ENCODE measurements around the gene INPP5A.

DNA sequence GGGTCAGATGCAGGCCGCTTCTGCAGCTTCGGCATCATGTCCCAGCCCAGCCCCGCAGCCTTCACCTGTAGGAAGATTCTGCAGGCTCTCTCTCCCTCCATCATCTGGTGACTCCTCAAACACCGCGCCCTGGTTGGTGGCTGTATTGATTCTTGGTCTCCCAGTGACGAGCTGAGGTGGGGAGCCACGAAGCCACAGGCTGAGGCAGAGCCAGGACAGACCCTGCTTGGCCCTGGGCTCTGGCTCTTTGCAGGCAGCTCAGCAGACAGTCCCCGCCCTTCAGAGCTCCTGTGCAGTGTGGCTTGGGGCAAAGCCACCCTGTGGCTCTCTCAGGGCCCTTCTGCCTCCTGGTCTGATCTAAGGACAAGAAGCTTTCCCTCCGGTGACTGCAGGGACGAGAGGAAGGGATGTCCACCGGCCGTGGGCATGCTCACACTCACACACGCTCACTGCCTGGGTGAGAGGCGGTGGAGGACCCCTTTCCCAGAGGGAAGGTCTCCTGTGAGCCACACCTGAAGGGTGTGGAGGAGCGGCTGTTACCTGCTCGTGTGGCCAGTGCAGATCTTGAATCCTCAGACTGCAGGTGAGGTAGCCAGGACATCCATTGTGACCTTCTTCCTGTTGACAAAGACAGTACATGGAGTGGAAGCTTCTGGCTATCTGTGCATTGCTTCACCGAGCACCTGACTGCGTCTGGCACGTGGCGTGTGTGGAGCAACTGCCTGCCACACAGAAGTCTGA is 79.6 kb downstream of the INPP5A start:
- TF ChIP-seq EZH2phosphoT487 (IDR thresholded peaks at IDR 0.05; ENCODE audit: borderline replicate concordance, low read length), result no peak
- no peak for TF ChIP-seq CTCF (conservative IDR thresholded peaks at IDR 0.05; ENCODE audit: low read depth, low read length)

Measured in PC-3 (cell line).